Panc1 (cell line): ENCODE results near the gene RHEB. TPM values are rescaled to one million over a fixed set of nuclear protein-coding genes. Genes with fewer than 3 reads are reported as not detected.

ENCODE experiments used
- ATAC-seq: fragments of 200-7000 bp; cut with Tn5 transposase; 2 replicates; pipeline ENCODE4 v1.9.1; 2020; ENCODE audit warnings: mild to moderate bottlenecking, moderate library complexity
- BruUV-seq: library from RNA; stranded (reverse); fragments of 400-500 nt; replicated peaks from 2 replicates; lab custom pipeline; 2021; lab: Mats Ljungman, UMichigan
- CTCF ChIA-PET: fragments of 300-600 bp; sonication (Branson Sonifier 250); formaldehyde crosslinking; loops from one replicate; lab custom pipeline; 2022; ENCODE audit warnings: antibody characterized with exemption; lab: Charles Lee
- POLR2A ChIA-PET: fragments of 300-600 bp; sonication (Branson Sonifier 250); formaldehyde crosslinking; loops from one replicate; lab custom pipeline; 2022; ENCODE audit warnings: antibody characterized with exemption; lab: Charles Lee
- DNase-seq: peaks from one replicate; pipeline ENCODE4 v3.0.0-alpha.2; 2010; ENCODE audit warnings: low read depth, low spot score
- H3K27ac ChIP-seq: 2 replicates; pipeline ENCODE4 v1.5.1; 2011; ENCODE audit warnings: mild to moderate bottlenecking, low read length, inconsistent platforms
- H3K27me3 ChIP-seq: fragments of 200-500 bp; sonication (Bioruptor generic); 2 replicates; pipeline ENCODE4 v1.6.0; 2014; ENCODE audit warnings: low read length, inconsistent platforms; ENCODE audit not compliant: control insufficient read depth, insufficient read depth
- H3K36me3 ChIP-seq: fragments of 200-500 bp; sonication (Bioruptor generic); 2 replicates; pipeline ENCODE4 v1.5.1; 2014; ENCODE audit warnings: inconsistent platforms, mild to moderate bottlenecking, low read length, moderate library complexity; ENCODE audit not compliant: control insufficient read depth, insufficient read depth
- H3K4me1 ChIP-seq: 2 replicates; pipeline ENCODE4 v1.5.1; 2011; ENCODE audit warnings: inconsistent platforms, mild to moderate bottlenecking, low read length, moderate library complexity; ENCODE audit not compliant: control insufficient read depth, insufficient read depth
- H3K4me3 ChIP-seq, 2 experiments: 2 replicates each; pipeline ENCODE4 v1.5.1; 2011 to 2012; ENCODE audit warnings: low read depth in 2 of 2, low read length in 2 of 2, mild to moderate bottlenecking in 2 of 2, inconsistent platforms in 1 of 2, moderate library complexity in 1 of 2
- H3K9me3 ChIP-seq: fragments of 200-500 bp; sonication (Bioruptor generic); 2 replicates; pipeline ENCODE4 v1.5.1; 2014; ENCODE audit warnings: low read depth, mild to moderate bottlenecking, inconsistent platforms, low read length, moderate library complexity; ENCODE audit not compliant: control insufficient read depth, insufficient read depth
- CTCF ChIP-seq: fragments of 450-650 bp; IDR thresholded peaks from 2 replicates; pipeline ENCODE4 v1.5.1; 2017; ENCODE audit warnings: mild to moderate bottlenecking
- POLR2AphosphoS5 ChIP-seq: IDR thresholded peaks from 2 replicates; pipeline ENCODE4 v1.6.1; 2012; ENCODE audit warnings: mild to moderate bottlenecking, low read depth, low read length, moderate library complexity
- SIN3A ChIP-seq: IDR thresholded peaks from 2 replicates; pipeline ENCODE4 v1.6.1; 2012; ENCODE audit warnings: low read depth, mild to moderate bottlenecking, low read length, moderate library complexity, borderline replicate concordance; ENCODE audit not compliant: insufficient read depth
- TCF7L2 ChIP-seq: IDR thresholded peaks from 2 replicates; pipeline ENCODE4 v1.6.1; 2011; ENCODE audit warnings: mild to moderate bottlenecking, low read depth, low read length, inconsistent platforms
- in situ Hi-C: cut with HindIII; loops from 2 replicates; pipeline ENCODE4 v1.10.0; 2016; ENCODE audit warnings: low sequenced_read_pairs, low pct_unique_long_range_greater_than_20kb
- intact Hi-C: fragments of 100-400 bp; cut with micrococcal nuclease; formaldehyde crosslinking; loops from one replicate; pipeline ENCODE4 v1.10.0; 2022; ENCODE audit not compliant: unreplicated experiment
- total RNA-seq: library from RNA; stranded (reverse); gene quantifications from one replicate; pipeline ENCODE4 v1.2.1, GENCODE V29; 2021; ENCODE audit not compliant: unreplicated experiment
- TF ChIP-seq, protein P1 (sequence below), 2 experiments: IDR thresholded peaks; 2 replicates each; pipeline ENCODE4 v1.6.1; 2011 to 2012; ENCODE audit warnings: low read depth in 2 of 2, control low read depth in 1 of 2, low read length in 1 of 2, mild to moderate bottlenecking in 1 of 2, moderate library complexity in 1 of 2; ENCODE audit not compliant: insufficient read depth in 1 of 2

The RHEB gene
- total RNA-seq, 1 experiment from 2014 or later = 259 TPM

DNA sequence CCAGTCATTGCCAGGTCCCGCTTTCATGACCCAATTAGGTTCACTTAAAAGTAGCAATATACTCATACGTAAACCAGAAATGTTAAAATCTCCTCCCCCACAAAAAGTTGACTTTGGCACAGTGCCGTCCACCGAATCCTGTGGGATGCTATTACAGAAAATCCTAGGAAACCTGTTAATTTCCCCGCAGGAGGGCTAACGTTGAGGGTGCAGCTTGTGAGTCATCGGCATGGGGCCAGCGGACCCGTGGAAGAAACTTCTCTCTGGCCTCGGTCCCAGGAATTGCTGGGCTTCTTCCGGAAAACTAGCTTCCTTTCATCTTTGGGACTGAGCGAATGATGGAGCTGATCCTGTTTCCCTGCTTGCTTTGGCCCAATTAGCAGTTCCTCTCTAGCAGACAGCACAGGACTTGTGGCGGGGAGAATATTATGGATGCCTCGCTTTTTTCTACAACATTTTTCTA is 93.2 kb downstream of the RHEB start:
- in situ Hi-C loops (no loop called here), intact Hi-C loops (no loop called here)
- no peak for TF ChIP-seq POLR2AphosphoS5
- TF ChIP-seq, protein P1, sequence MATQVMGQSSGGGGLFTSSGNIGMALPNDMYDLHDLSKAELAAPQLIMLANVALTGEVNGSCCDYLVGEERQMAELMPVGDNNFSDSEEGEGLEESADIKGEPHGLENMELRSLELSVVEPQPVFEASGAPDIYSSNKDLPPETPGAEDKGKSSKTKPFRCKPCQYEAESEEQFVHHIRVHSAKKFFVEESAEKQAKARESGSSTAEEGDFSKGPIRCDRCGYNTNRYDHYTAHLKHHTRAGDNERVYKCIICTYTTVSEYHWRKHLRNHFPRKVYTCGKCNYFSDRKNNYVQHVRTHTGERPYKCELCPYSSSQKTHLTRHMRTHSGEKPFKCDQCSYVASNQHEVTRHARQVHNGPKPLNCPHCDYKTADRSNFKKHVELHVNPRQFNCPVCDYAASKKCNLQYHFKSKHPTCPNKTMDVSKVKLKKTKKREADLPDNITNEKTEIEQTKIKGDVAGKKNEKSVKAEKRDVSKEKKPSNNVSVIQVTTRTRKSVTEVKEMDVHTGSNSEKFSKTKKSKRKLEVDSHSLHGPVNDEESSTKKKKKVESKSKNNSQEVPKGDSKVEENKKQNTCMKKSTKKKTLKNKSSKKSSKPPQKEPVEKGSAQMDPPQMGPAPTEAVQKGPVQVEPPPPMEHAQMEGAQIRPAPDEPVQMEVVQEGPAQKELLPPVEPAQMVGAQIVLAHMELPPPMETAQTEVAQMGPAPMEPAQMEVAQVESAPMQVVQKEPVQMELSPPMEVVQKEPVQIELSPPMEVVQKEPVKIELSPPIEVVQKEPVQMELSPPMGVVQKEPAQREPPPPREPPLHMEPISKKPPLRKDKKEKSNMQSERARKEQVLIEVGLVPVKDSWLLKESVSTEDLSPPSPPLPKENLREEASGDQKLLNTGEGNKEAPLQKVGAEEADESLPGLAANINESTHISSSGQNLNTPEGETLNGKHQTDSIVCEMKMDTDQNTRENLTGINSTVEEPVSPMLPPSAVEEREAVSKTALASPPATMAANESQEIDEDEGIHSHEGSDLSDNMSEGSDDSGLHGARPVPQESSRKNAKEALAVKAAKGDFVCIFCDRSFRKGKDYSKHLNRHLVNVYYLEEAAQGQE (IDR thresholded peaks at IDR 0.05; ENCODE audit: insufficient read depth in 1 of 2, low read depth in 2 of 2, low read length in 1 of 2) = no peak
- no peak for TF ChIP-seq CTCF
- TF ChIP-seq TCF7L2 = peak; percentile 82
- Histone ChIP-seq H3K27ac (peak overlapping the region; percentile 81), H3K4me1 (peaks cover 42% of the 10 kb centered on the region), H3K27me3 (no peaks in the 10 kb centered on the region), H3K4me3 (no peak overlapping the region), H3K36me3 (no peaks in the 10 kb centered on the region), H3K9me3 (peaks cover 6% of the 10 kb centered on the region; the same call in 1 of the 2 replicates)
- ATAC-seq (peak; percentile 30; the same call in 1 of the 2 replicates), DNase-seq (no peak)
- no TSS peak for BruUV-seq
- ChIA-PET CTCF (no interaction called here), POLR2A (no interaction called here)

- no TSS peak for BruUV-seq
- DNase-seq (no peak), ATAC-seq (no peak)
- in situ Hi-C loops = no loop called here
- Histone ChIP-seq H3K36me3 (no peaks in the 10 kb centered on the region), H3K27me3 (no peaks in the 10 kb centered on the region), H3K4me1 (peaks cover 42% of the 10 kb centered on the region), H3K4me3 (no peak overlapping the region), H3K27ac (peak overlapping the region; percentile 81), H3K9me3 (peaks cover 6% of the 10 kb centered on the region; the same call in 1 of the 2 replicates)
- intact Hi-C loops = no loop called here
- TF ChIP-seq CTCF (no peak), TCF7L2 (no peak), POLR2AphosphoS5 (no peak), SIN3A (no peak)
- TF ChIP-seq, protein P1 (IDR thresholded peaks at IDR 0.05; ENCODE audit: insufficient read depth in 1 of 2, low read depth in 2 of 2, low read length in 1 of 2) = no peak
- ChIA-PET CTCF (no interaction called here), POLR2A (no interaction called here)
Observed at GRCh38 chr7:151425670-151426440, 93.8 kb downstream of the RHEB start.
